HG02610 (cell line): ENCODE measurements around the gene ACSM5.
A peak's percentile ranks its signal among the peaks of the same experiment; 100 is the strongest.
"Not testable (repeated sequence)": the region's sequence is repeated elsewhere in the genome, so short reads cannot be mapped to it uniquely, and the experiment has no call there.

Experiments used
- ATAC-seq: cut with Tn5 transposase; IDR thresholded peaks from one replicate; pipeline ENCODE4 v1.9.1; 2021; ENCODE audit warnings: mild to moderate bottlenecking, moderate library complexity; ENCODE audit not compliant: unreplicated experiment

The ACSM5 gene

GRCh38 chr16:20398603-20399002 lies 10.7 kb upstream of the ACSM5 start:
- no peak for ATAC-seq

- no peak for ATAC-seq
Measured at GRCh38 chr16:20399185-20399584, 10.1 kb upstream of the ACSM5 start.

GRCh38 chr16:20401066-20401465 lies 8.3 kb upstream of the ACSM5 start:
- no peak for ATAC-seq

GRCh38 chr16:20401475-20402016 lies 7.8 kb upstream of the ACSM5 start:
- no peak for ATAC-seq

- no peak for ATAC-seq
Measured at GRCh38 chr16:20402651-20403050, 6.7 kb upstream of the ACSM5 start.

GRCh38 chr16:20404637-20405036 lies 4.7 kb upstream of the ACSM5 start, which contains the start of gene PDILT:
Gene PDILT (minus strand): TSS chr16:20404737. CDS start chr16:20399300, 5,437 bp downstream.
- ATAC-seq, result no peak

- ATAC-seq, result peak; percentile 77
Measured at GRCh38 chr16:20410121-20410723, 888 bp downstream of the ACSM5 start.

GRCh38 chr16:20411055-20411454 lies 1.7 kb downstream of the ACSM5 start:
- no peak for ATAC-seq

- no peak for ATAC-seq
Measured at GRCh38 chr16:20415541-20415940, 6.2 kb downstream of the ACSM5 start.

GRCh38 chr16:20419093-20419492 lies 9.8 kb downstream of the ACSM5 start:
- ATAC-seq, result not testable (repeated sequence)

- not testable (repeated sequence) for ATAC-seq
Measured at GRCh38 chr16:20421748-20422147, 12.4 kb downstream of the ACSM5 start.

- ATAC-seq, result not testable (repeated sequence)
Measured at GRCh38 chr16:20423772-20424128, 14.4 kb downstream of the ACSM5 start.

GRCh38 chr16:20424129-20424866 lies 15.0 kb downstream of the ACSM5 start:
- no peak for ATAC-seq

- not testable (repeated sequence) for ATAC-seq
Measured at GRCh38 chr16:20427401-20427797, 18.1 kb downstream of the ACSM5 start.

- not testable (repeated sequence) for ATAC-seq
Measured at GRCh38 chr16:20429499-20429898, 20.2 kb downstream of the ACSM5 start.

- ATAC-seq, result not testable (repeated sequence)
Measured at GRCh38 chr16:20430480-20430879, 21.1 kb downstream of the ACSM5 start.

GRCh38 chr16:20430948-20431347 lies 21.6 kb downstream of the ACSM5 start:
- no peak for ATAC-seq

- ATAC-seq, result not testable (repeated sequence)
Measured at GRCh38 chr16:20438950-20439349, 29.6 kb downstream of the ACSM5 start.

- ATAC-seq, result not testable (repeated sequence)
Measured at GRCh38 chr16:20439820-20440231, 30.5 kb downstream of the ACSM5 start.

- not testable (repeated sequence) for ATAC-seq
Measured at GRCh38 chr16:20440731-20441130, 31.4 kb downstream of the ACSM5 start.

- no peak for ATAC-seq
Measured at GRCh38 chr16:20441191-20441590, 31.9 kb downstream of the ACSM5 start.

- ATAC-seq, result not testable (repeated sequence)
Measured at GRCh38 chr16:20441859-20442258, 32.5 kb downstream of the ACSM5 start.
